22Rv1 (cell line): ENCODE results near the gene ARHGEF28.

ENCODE experiments used
- CTCF ChIP-seq: fragments of 450-650 bp; IDR thresholded peaks from 2 replicates; pipeline ENCODE4 v1.5.1; 2017; ENCODE audit warnings: mild to moderate bottlenecking
- ZFX ChIP-seq: fragments of 450-650 bp; IDR thresholded peaks from 2 replicates; pipeline ENCODE4 v1.6.1; 2017; ENCODE audit warnings: antibody characterized with exemption, borderline replicate concordance

DNA sequence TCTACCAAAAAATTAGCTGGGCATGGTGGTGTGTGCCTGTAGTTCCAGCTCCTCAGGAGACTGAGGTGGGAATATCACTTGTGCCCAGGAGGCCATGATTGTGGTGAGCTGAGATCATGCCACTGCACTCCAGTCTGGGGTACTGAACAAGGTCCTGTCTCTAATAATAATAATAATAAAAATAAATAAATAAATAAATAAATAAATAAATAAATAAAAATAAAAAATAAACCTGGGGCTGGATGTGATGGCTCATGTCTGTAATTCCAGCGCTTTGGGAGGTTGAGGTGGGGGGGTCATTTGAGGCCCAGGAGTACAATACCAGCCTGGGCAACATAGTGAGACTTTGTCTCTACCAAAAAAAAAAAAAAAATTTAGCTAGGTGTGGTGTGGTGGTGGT, 113.7 kb downstream of the ARHGEF28 start:
- no peak for TF ChIP-seq CTCF
- TF ChIP-seq ZFX: no peak
